Measurements from ENCODE around the gene TEKTIP1. TPM values are rescaled to one million over a fixed set of nuclear protein-coding genes. Genes with fewer than 3 reads are reported as not detected.

TEKTIP1 gene
- total and polyA plus RNA-seq, 2 experiments from 2014 or later = 5.4 to 5.9 TPM

DNA sequence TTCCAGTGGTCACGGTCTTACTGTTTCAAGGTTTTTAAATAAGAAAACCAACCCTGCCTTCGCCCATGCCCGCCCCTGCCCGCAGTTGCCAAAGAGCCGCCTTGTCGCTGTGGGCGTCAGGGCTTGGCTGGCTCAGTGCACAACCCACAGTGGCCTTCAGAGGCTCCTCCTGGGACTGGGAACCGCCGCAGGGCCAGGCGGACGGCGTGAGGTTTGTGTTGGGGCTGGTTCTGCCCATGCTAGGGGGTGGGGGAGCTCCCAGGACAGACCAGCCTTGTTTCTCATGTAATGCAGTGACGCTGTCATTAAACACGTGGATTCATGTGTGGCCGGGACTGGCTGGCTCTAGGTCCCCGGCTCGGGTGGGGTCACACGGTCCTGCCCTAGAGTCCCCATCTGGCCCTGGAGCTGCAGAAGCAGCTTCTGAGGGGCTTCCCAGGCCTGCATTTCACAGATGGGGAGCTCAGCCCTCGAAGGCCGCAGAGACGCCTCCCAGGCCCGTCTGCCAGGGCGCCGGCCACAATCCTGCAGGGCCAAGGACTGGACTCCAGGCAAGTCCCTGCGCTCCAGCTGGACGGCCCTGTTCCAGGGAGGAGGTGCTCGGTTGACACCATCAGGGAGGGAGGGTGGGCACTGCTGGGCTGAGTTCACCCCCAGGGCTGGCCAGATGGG is 2.4 kb upstream of the TEKTIP1 start:
- H3K4me1 ChIP-seq (ENCODE audit: low read depth) = no peaks in the 10 kb centered on the region
- no peak for DNase-seq (ENCODE audit: low read depth in 1 of 2, low spot score in 1 of 2)
- H3K9me3 ChIP-seq (ENCODE audit: low read depth) = no peaks in the 10 kb centered on the region
- H3K27ac ChIP-seq = peak overlapping the region; percentile 48
- TF ChIP-seq, protein P1, sequence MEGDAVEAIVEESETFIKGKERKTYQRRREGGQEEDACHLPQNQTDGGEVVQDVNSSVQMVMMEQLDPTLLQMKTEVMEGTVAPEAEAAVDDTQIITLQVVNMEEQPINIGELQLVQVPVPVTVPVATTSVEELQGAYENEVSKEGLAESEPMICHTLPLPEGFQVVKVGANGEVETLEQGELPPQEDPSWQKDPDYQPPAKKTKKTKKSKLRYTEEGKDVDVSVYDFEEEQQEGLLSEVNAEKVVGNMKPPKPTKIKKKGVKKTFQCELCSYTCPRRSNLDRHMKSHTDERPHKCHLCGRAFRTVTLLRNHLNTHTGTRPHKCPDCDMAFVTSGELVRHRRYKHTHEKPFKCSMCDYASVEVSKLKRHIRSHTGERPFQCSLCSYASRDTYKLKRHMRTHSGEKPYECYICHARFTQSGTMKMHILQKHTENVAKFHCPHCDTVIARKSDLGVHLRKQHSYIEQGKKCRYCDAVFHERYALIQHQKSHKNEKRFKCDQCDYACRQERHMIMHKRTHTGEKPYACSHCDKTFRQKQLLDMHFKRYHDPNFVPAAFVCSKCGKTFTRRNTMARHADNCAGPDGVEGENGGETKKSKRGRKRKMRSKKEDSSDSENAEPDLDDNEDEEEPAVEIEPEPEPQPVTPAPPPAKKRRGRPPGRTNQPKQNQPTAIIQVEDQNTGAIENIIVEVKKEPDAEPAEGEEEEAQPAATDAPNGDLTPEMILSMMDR (IDR thresholded peaks at IDR 0.05; ENCODE audit: low read depth, low read length) = no peak
- H3K4me3 ChIP-seq = no peak overlapping the region
- H3K36me3 ChIP-seq = peaks cover 22% of the 10 kb centered on the region
- H3K27me3 ChIP-seq = no peaks in the 10 kb centered on the region

DNA sequence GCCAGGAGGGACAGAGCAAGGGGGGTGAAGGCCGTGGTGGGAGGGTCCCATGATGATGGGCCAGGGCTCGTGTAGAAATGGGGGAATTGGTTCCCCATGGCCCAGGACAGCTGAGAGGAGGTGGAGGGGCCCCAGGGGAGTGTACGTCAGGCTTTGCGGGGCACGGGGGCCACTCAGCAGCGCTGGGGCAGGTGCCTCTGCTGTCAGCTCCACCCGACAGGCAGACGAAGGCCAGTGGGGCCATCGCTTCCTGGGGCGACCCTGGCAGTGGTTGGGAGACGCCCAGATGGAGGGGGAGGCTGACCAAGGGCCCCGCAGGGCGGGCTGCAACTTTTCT is 1.9 kb upstream of the TEKTIP1 start:
- TF ChIP-seq, protein P1 (IDR thresholded peaks at IDR 0.05; ENCODE audit: low read depth, low read length) = no peak
- Histone ChIP-seq H3K4me1 (ENCODE audit: low read depth) (no peaks in the 10 kb centered on the region), H3K36me3 (peaks cover 19% of the 10 kb centered on the region)

DNA sequence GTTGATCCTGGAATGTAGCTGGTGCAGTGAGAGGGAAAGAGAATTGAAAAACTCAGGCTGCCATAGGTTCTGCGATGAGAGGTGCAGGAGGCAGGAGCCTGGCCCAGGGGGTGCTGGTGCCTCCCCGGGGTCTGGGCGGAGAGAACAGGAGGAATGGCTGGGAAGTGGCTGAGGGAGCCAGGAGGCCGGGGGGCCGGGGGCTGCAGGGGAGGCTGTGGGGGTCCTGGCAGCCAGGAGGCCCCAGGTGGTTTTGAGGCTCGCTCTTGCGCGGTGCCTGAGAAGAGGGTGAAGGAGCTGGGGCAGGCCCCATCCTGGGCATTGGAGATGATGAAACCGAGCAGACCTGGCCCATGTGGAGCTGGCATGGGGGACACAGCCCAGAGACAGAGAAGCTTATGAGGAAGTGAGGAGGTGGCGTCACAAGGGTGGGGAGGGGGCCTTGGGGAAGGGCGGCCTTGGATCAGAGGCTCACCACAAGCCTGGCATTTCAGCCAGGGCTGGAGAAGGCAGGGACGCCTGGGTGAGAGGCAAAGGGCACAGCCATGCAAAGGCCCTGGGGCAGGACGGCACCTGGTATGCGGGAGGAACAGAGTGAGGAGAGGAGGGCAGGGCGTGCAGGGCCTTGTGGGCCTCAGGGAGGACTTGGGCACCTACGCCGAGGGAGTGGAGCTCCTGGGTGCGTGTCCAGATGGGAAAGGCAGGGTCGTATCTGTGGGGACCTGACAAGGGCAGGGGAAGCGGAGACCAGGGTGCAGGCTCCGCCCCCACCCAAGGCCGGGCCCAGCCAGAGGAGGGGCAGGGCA is 1.3 kb upstream of the TEKTIP1 start:
- DNase-seq (ENCODE audit: low read depth in 1 of 2, low spot score in 1 of 2) = no peak
- H3K27me3 ChIP-seq = no peaks in the 10 kb centered on the region
- peak overlapping the region; percentile 48 for H3K27ac ChIP-seq
- H3K4me1 ChIP-seq (ENCODE audit: low read depth) = no peaks in the 10 kb centered on the region
- H3K4me3 ChIP-seq = no peak overlapping the region
- no peaks in the 10 kb centered on the region for H3K9me3 ChIP-seq (ENCODE audit: low read depth)
- H3K36me3 ChIP-seq = peaks cover 15% of the 10 kb centered on the region
- TF ChIP-seq, protein P1 (IDR thresholded peaks at IDR 0.05; ENCODE audit: low read depth, low read length) = no peak

More for the DNA sequence above, 1.9 kb upstream of the TEKTIP1 start:
- no peak overlapping the region for H3K4me3 ChIP-seq
- H3K27ac ChIP-seq = peak overlapping the region; percentile 48
- H3K9me3 ChIP-seq (ENCODE audit: low read depth) = no peaks in the 10 kb centered on the region
- H3K27me3 ChIP-seq = no peaks in the 10 kb centered on the region
- no peak for DNase-seq (ENCODE audit: low read depth in 1 of 2, low spot score in 1 of 2)

DNA sequence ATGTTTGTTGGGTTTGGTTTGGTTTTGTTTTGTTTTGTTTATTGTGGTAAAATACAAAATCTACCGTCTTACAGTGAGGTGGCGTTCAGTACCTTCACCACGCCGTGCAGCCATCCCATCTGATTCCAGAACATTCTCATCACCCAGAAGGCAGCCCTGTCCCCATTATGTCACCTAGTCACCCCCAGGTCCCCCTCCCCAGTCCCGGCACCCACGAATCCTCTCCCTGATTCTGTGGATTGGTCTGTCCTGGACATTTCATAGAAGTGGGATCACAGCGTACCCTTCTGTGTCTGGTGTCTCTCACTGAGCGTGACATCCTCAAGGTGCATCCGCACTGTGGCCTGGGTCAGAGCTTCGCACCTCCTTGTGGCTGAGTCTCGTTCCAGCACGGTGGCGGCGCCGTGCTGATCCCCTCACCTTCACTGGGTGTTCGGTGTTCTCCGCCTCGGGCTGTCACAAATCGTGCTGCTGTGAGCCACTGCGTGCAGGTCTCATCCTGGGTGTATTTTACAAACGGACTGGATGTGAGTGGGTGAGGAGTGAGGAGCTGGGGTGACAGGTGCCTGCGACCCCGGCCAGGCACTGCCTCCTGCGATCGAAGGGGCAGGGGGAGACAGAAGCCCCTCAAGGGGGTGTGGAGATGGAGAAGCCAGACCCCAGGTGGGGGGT is 580 bp upstream of the TEKTIP1 start:
- no peak for DNase-seq (ENCODE audit: low read depth in 1 of 2, low spot score in 1 of 2)
- no peaks in the 10 kb centered on the region for H3K9me3 ChIP-seq (ENCODE audit: low read depth)
- H3K4me3 ChIP-seq = no peak overlapping the region
- TF ChIP-seq, protein P1 (IDR thresholded peaks at IDR 0.05; ENCODE audit: low read depth, low read length) = no peak
- no peak overlapping the region for H3K27ac ChIP-seq
- H3K4me1 ChIP-seq (ENCODE audit: low read depth) = no peaks in the 10 kb centered on the region
- peaks cover 8% of the 10 kb centered on the region for H3K36me3 ChIP-seq
- no peaks in the 10 kb centered on the region for H3K27me3 ChIP-seq

DNA sequence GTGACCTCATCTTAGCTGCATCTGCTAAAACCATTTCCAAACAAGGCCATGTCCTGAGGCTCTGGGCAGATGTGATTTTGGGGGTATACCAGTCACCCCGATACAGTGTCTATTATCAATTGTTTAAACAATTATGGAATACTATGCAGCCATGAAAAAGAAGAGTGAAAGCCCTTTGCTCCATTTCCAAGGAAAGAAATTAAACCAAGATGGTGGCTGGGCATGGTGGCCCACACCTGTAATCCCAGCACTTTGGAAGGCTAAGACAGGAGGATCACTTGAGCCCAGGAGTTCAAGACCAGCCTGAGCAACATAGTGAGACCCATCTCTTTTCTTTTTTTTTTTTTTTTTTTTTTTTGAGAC is 763 bp downstream of the TEKTIP1 start:
- TF ChIP-seq, protein P1 (IDR thresholded peaks at IDR 0.05; ENCODE audit: low read depth, low read length) = no peak
- Histone ChIP-seq H3K9me3 (ENCODE audit: low read depth) (no peaks in the 10 kb centered on the region), H3K27me3 (no peaks in the 10 kb centered on the region), H3K4me3 (no peak overlapping the region), H3K27ac (peak overlapping the region; percentile 51), H3K4me1 (ENCODE audit: low read depth) (no peaks in the 10 kb centered on the region), H3K36me3 (peaks cover 8% of the 10 kb centered on the region)
- no peak for DNase-seq (ENCODE audit: low read depth in 1 of 2, low spot score in 1 of 2)

Measured in cardiac muscle cell (in vitro differentiated cells and primary cell).